ENCODE results near the gene THSD8.

The THSD8 gene

GRCh38 chr19:12786141-12786870 lies 15.6 kb upstream of the THSD8 start:
- H3K27ac ChIP-seq: peak overlapping the region; percentile 100
- no peak overlapping the region for H3K9ac ChIP-seq
- H3K79me2 ChIP-seq: no peaks in the 10 kb centered on the region
- no peak overlapping the region for H3K4me3 ChIP-seq (ENCODE audit: low read depth, low read length)
- H3K36me3 ChIP-seq (ENCODE audit: control insufficient read depth, insufficient read depth, low read length): no peaks in the 10 kb centered on the region
- peaks cover 81% of the 10 kb centered on the region for H3K4me1 ChIP-seq
- H3K4me2 ChIP-seq (ENCODE audit: low read length): peak overlapping the region; percentile 9
- no peak for TF ChIP-seq CTCF (IDR thresholded peaks at IDR 0.05)
- no peaks in the 10 kb centered on the region for H3K27me3 ChIP-seq (ENCODE audit: control insufficient read depth, insufficient read depth, low read length)
- H3K9me3 ChIP-seq (ENCODE audit: control insufficient read depth, low read length): no peaks in the 10 kb centered on the region
- peak overlapping the region; percentile 35 for H2AFZ ChIP-seq

- Histone ChIP-seq H3K4me2 (ENCODE audit: low read length) (peak overlapping the region; percentile 8), H3K4me1 (peaks cover 78% of the 10 kb centered on the region), H3K9me3 (ENCODE audit: control insufficient read depth, low read length) (no peaks in the 10 kb centered on the region), H3K4me3 (ENCODE audit: low read depth, low read length) (no peak overlapping the region), H3K79me2 (peaks cover 2% of the 10 kb centered on the region), H3K36me3 (ENCODE audit: control insufficient read depth, insufficient read depth, low read length) (no peaks in the 10 kb centered on the region), H3K27me3 (ENCODE audit: control insufficient read depth, insufficient read depth, low read length) (no peaks in the 10 kb centered on the region), H3K9ac (no peak overlapping the region), H2AFZ (peak overlapping the region; percentile 35), H3K27ac (peak overlapping the region; percentile 100)
- TF ChIP-seq CTCF (IDR thresholded peaks at IDR 0.05): no peak
Measured at GRCh38 chr19:12786952-12787351, 14.9 kb upstream of the THSD8 start.

- no peaks in the 10 kb centered on the region for H3K36me3 ChIP-seq (ENCODE audit: control insufficient read depth, insufficient read depth, low read length)
- peaks cover 2% of the 10 kb centered on the region for H3K79me2 ChIP-seq
- H3K4me1 ChIP-seq: peaks cover 74% of the 10 kb centered on the region
- no peaks in the 10 kb centered on the region for H3K9me3 ChIP-seq (ENCODE audit: control insufficient read depth, low read length)
- no peak overlapping the region for H3K4me3 ChIP-seq (ENCODE audit: low read depth, low read length)
- H3K27me3 ChIP-seq (ENCODE audit: control insufficient read depth, insufficient read depth, low read length): no peaks in the 10 kb centered on the region
- H3K9ac ChIP-seq: no peak overlapping the region
- H3K27ac ChIP-seq: peak overlapping the region; percentile 100
- no peak for TF ChIP-seq CTCF (IDR thresholded peaks at IDR 0.05)
- H2AFZ ChIP-seq: no peak overlapping the region
- H3K4me2 ChIP-seq (ENCODE audit: low read length): no peak overlapping the region
Measured at GRCh38 chr19:12787458-12787857, 14.4 kb upstream of the THSD8 start.

GRCh38 chr19:12788042-12788681 lies 13.7 kb upstream of the THSD8 start:
- peak overlapping the region; percentile 100 for H3K27ac ChIP-seq
- peak overlapping the region; percentile 87 for H3K4me2 ChIP-seq (ENCODE audit: low read length)
- peaks cover 70% of the 10 kb centered on the region for H3K4me1 ChIP-seq
- no peaks in the 10 kb centered on the region for H3K27me3 ChIP-seq (ENCODE audit: control insufficient read depth, insufficient read depth, low read length)
- H3K79me2 ChIP-seq: peaks cover 5% of the 10 kb centered on the region
- no peaks in the 10 kb centered on the region for H3K9me3 ChIP-seq (ENCODE audit: control insufficient read depth, low read length)
- no peaks in the 10 kb centered on the region for H3K36me3 ChIP-seq (ENCODE audit: control insufficient read depth, insufficient read depth, low read length)
- H3K9ac ChIP-seq: no peak overlapping the region
- H3K4me3 ChIP-seq (ENCODE audit: low read depth, low read length): peak overlapping the region; percentile 63
- TF ChIP-seq CTCF (IDR thresholded peaks at IDR 0.05): no peak
- peak overlapping the region; percentile 66 for H2AFZ ChIP-seq

All from parathyroid adenoma (tissue), 2 donors.